Thyroid gland (tissue), 4 donors: ENCODE results near the gene OXNAD1. TPM values are rescaled to one million over a fixed set of nuclear protein-coding genes. Genes with fewer than 3 reads are reported as not detected.

Experiments used
- DNase-seq, 2 donors: peaks; one replicate each; pipeline ENCODE4 v3.0.0-alpha.2; 2019
- H3K27ac ChIP-seq, 3 donors: fragments of 200-600 bp; sonication (generic); 1 replicate in 2 of 3; 2 replicates in 1 of 3; pipeline ENCODE4 v1.5.1; 2016 to 2019; ENCODE audit warnings: mild to moderate bottlenecking in 1 of 3, moderate library complexity in 1 of 3
- H3K27me3 ChIP-seq: fragments of 200-600 bp; sonication (generic); one replicate; pipeline ENCODE4 v1.5.1; 2019
- H3K36me3 ChIP-seq, 2 donors: fragments of 200-600 bp; sonication (generic); one replicate each; pipeline ENCODE4 v1.5.1; 2016 to 2019
- H3K4me1 ChIP-seq, 2 donors: fragments of 200-600 bp; sonication (generic); one replicate each; pipeline ENCODE4 v1.5.1; 2017 to 2019
- H3K4me3 ChIP-seq, 3 donors: fragments of 200-600 bp; sonication (generic); replicated peaks in 1 of 3; 1 replicate in 2 of 3; 2 replicates in 1 of 3; pipeline ENCODE4 v1.5.1; 2016; ENCODE audit warnings: mild to moderate bottlenecking in 1 of 3
- H3K9me3 ChIP-seq: fragments of 200-600 bp; sonication (generic); one replicate; pipeline ENCODE4 v1.5.1; 2017
- CTCF ChIP-seq, 6 experiments: fragments of 200-600 bp in 3 of 6; fragments of 450-650 bp in 3 of 6; sonication (generic) in 3 of 6; IDR thresholded peaks; one replicate each; pipeline ENCODE4 v1.5.1; 2016 to 2019; ENCODE audit warnings: antibody characterized with exemption in 6 of 6, mild to moderate bottlenecking in 2 of 6, inconsistent platforms in 1 of 6, moderate library complexity in 1 of 6
- POLR2A ChIP-seq, 2 donors: fragments of 450-650 bp; IDR thresholded peaks; one replicate each; pipeline ENCODE4 v1.6.1; 2017; ENCODE audit warnings: antibody characterized with exemption in 2 of 2, mild to moderate bottlenecking in 2 of 2, moderate library complexity in 1 of 2
- WGBS, 2 donors: methylation state at CpG; one replicate each; pipeline ENCODE4 v1.1.5; 2017; 5-methylcytosine and 5-hydroxymethylcytosine counted together
- intact Hi-C: fragments of 100-400 bp; cut with DNase I; formaldehyde crosslinking; loops from one replicate; pipeline ENCODE4 v1.15.1; 2023
- total RNA-seq, 4 donors: library from RNA; depleted of rRNA; stranded (reverse); fragments of >200 nt; gene quantifications; one replicate each; pipeline ENCODE4 v1.2.3, GENCODE V29; 2016

The OXNAD1 gene
- total RNA-seq, 4 donors from 2014 or later = 22.3 to 34.0 (median 27.4) TPM

- no peaks in the 10 kb centered on the region for H3K4me1 ChIP-seq
- H3K36me3 ChIP-seq = peaks cover 0 to 11% of the 10 kb centered on the region in 2 donors
- no peak overlapping the region for H3K4me3 ChIP-seq
- WGBS, 2 donors = 58 to 89% methylated on average over 2 of the region's 2 CpGs
- H3K27ac ChIP-seq = no peak overlapping the region
- intact Hi-C loops = no loop called here
- no peaks in the 10 kb centered on the region for H3K27me3 ChIP-seq
- no peaks in the 10 kb centered on the region for H3K9me3 ChIP-seq
- DNase-seq = no peak
- TF ChIP-seq CTCF (IDR thresholded peaks at IDR 0.05) (no peak), POLR2A (IDR thresholded peaks at IDR 0.05) (no peak)
Observed at GRCh38 chr3:16224325-16224724, 40.7 kb upstream of the OXNAD1 start.

DNA sequence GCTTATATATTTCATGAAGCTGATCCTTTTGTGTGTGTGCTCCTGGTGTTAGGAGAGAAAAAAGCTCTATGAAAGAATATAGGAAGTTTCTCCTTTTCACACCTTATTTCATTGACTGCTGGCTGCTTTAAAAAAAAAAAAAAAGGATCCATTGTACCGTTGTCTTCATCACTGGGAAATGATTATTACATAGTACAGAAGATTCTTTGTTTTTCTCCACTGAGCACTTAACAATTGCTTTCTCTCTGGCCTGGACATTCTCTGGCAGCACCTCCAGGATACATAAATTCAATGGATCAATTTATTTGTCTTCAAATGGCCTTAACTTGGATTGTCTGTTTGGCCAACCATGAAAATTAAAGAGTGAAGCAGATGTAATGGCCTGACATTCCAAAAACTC is 37.4 kb upstream of the OXNAD1 start:
- H3K36me3 ChIP-seq = no peaks in the 10 kb centered on the region
- no peaks in the 10 kb centered on the region for H3K9me3 ChIP-seq
- intact Hi-C loops = no loop called here
- H3K4me3 ChIP-seq = no peak overlapping the region
- H3K4me1 ChIP-seq = no peaks in the 10 kb centered on the region
- WGBS, 2 donors = 67 to 70% methylated on average over 1 of the region's 1 CpG
- H3K27me3 ChIP-seq = no peaks in the 10 kb centered on the region
- no peak for TF ChIP-seq POLR2A (IDR thresholded peaks at IDR 0.05)
- no peak for TF ChIP-seq CTCF (IDR thresholded peaks at IDR 0.05)
- H3K27ac ChIP-seq = no peak overlapping the region
- no peak for DNase-seq

DNA sequence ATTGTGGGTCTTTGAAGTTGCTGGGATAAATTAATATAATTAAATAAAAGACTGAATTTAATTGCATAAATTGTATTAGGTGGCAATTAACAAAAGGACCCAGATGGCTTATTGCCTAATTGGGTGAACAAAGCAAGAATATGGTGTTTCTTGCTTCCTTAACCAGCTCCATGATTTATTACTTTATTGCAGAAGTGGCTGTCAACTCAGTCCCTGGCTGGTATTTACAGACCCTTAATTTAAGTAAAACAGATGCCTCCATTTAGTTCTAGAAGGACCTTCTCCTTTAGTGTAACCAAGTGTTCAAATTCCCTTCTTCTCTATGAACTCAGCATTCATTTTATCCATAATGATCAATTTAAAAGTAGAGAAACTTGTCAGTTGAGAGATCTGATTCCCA is 35.3 kb upstream of the OXNAD1 start:
- DNase-seq = no peak
- intact Hi-C loops = no loop called here
- Histone ChIP-seq H3K27ac (no peak overlapping the region), H3K9me3 (no peaks in the 10 kb centered on the region), H3K27me3 (no peaks in the 10 kb centered on the region), H3K4me3 (no peak overlapping the region), H3K4me1 (no peaks in the 10 kb centered on the region), H3K36me3 (no peaks in the 10 kb centered on the region)
- no peak for TF ChIP-seq POLR2A (IDR thresholded peaks at IDR 0.05)
- no peak for TF ChIP-seq CTCF (IDR thresholded peaks at IDR 0.05)

DNA sequence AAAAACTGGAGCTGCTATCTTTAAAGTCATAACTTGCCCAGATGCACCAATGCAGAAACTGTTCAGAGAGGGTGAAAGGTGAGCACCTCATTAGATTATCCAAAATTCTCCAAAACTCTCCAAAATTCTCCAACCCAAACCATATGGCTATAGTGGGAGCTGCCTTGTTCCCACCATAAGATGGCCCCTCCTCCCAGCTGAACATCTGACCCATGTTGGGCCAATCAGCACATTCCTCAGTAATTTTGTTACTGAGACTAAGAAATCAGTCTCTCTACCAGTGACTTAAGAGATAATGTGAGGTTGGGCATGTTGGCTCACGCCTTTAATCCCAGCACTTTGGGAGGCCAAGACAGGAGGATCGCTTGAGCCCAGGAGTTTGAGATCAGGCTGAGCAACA is 33.0 kb upstream of the OXNAD1 start:
- Histone ChIP-seq H3K27me3 (no peaks in the 10 kb centered on the region), H3K9me3 (no peaks in the 10 kb centered on the region), H3K4me1 (no peaks in the 10 kb centered on the region), H3K4me3 (no peak overlapping the region), H3K27ac (no peak overlapping the region), H3K36me3 (no peaks in the 10 kb centered on the region)
- DNase-seq = no peak
- TF ChIP-seq POLR2A (IDR thresholded peaks at IDR 0.05) = no peak
- no peak for TF ChIP-seq CTCF (IDR thresholded peaks at IDR 0.05)
- intact Hi-C loops = no loop called here
- 98 to 100% methylated on average over 2 of the region's 2 CpGs for WGBS, 2 donors

DNA sequence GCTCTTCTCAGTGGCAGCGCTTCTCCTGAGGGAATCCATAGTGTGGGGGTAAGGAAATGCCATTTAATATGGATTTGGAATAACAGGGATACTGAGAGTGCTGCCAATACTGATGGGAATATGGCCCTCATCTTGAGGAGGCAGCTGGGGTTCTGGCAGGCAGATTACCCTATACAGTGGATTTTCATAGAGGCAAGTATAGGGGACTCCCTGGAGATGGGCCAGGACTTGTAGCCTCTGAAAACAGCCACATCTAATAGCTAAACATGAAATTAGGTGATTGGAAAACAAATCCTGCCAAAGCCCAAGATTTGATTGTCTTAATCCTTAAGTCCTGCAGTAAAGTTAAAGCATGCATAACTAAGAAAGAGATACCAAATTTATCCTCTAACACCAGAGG is 31.2 kb upstream of the OXNAD1 start:
- H3K4me1 ChIP-seq = no peaks in the 10 kb centered on the region
- DNase-seq = no peak
- no peak overlapping the region for H3K4me3 ChIP-seq
- no peaks in the 10 kb centered on the region for H3K36me3 ChIP-seq
- no peaks in the 10 kb centered on the region for H3K9me3 ChIP-seq
- no peak for TF ChIP-seq CTCF (IDR thresholded peaks at IDR 0.05)
- no peak for TF ChIP-seq POLR2A (IDR thresholded peaks at IDR 0.05)
- no peaks in the 10 kb centered on the region for H3K27me3 ChIP-seq
- no peak overlapping the region for H3K27ac ChIP-seq
- WGBS, 2 donors = 94 to 100% methylated on average over 1 of the region's 1 CpG
- intact Hi-C loops = no loop called here
